ENCODE measurements around the gene PFKFB4. TPM values are rescaled to one million over a fixed set of nuclear protein-coding genes. Genes with fewer than 3 reads are reported as not detected.

Gene PFKFB4
- total and polyA plus RNA-seq, 2 of the 4 experiments (the other 2 are of a cell fraction), result 16.9 to 17.0 TPM

DNA sequence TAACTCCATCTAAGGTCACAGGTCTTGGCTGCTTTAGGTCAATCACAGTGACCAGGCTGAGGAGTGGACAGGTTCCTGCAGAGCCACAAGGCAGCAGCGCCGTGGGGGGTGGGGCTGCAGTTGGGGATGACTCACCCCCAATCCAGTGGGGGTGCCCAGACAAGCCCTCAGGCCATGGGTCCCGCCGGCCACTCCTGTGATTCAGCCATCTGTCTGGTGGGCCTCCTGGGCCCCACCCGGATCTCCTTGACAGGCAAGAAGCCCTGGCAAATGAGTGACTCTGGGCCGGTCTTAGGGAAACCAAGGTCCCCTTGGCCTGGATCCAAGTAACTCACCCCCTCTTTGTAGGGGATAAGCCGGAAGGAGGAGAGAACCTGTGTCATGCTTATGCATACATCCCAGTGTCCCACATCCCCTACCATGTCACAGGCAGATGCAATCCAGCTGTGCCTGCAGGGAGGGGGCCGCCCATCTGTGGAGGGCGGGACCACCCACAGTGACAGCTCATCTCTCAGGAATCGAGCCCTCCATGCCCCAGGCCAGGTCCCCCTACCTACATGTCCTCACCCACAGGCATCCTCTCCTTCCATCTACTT is 39.0 kb upstream of the PFKFB4 start:
- intact Hi-C loops (cut with micrococcal nuclease) (no loop called here), dilution Hi-C loops (cut with HindIII; ENCODE audit: low sequenced_read_pairs, unreplicated experiment) (no loop called here), in situ Hi-C loops (cut with MboI; ENCODE audit: low sequenced_read_pairs) (no loop called here)
- Histone ChIP-seq H4K91ac (ENCODE audit: insufficient read depth, low read depth, low read length) (peak overlapping the region; percentile 98), H3K56ac (ENCODE audit: extremely low read depth, insufficient read depth, low read length) (peak overlapping the region; percentile 71), H3K18ac (ENCODE audit: low read depth, low read length) (peak overlapping the region; percentile 77), H3K79me1 (ENCODE audit: low read depth in 1 of 2, low read length in 2 of 2) (peaks cover 30 to 82% of the 10 kb centered on the region in 2 experiments), H3K4ac (ENCODE audit: low read depth, low read length) (peak overlapping the region; percentile 99), H2BK120ac (ENCODE audit: low read depth, low read length) (peak overlapping the region; percentile 85), H3K9me3 (ENCODE audit: control insufficient read depth, insufficient read depth, low read length) (no peaks in the 10 kb centered on the region), H3K4me2 (ENCODE audit: low read depth, low read length) (peak overlapping the region; percentile 64), H3K9me1 (ENCODE audit: insufficient read depth, low read length) (peaks cover 68% of the 10 kb centered on the region), H3K36me3 (ENCODE audit: control insufficient read depth, insufficient read depth, low read length) (peaks cover 43% of the 10 kb centered on the region), H4K20me1 (ENCODE audit: insufficient read depth, low read length) (peaks cover 17% of the 10 kb centered on the region), H3K4me1 (ENCODE audit: control insufficient read depth, insufficient read depth, low read length) (peaks cover 54% of the 10 kb centered on the region), H3K23ac (ENCODE audit: low read depth, low read length) (peak overlapping the region; percentile 89), H2AK5ac (ENCODE audit: low read depth, low read length) (peak overlapping the region; percentile 100), H3K14ac (replicated peaks; ENCODE audit: low read depth, low read length) (peak overlapping the region; percentile 87), H4K5ac (ENCODE audit: low read depth, low read length) (peak overlapping the region; percentile 72), H2AK9ac (replicated peaks; ENCODE audit: low read depth, low read length, poor library complexity) (peak overlapping the region; percentile 98), H3K9ac (ENCODE audit: low read depth, low read length) (no peak overlapping the region), H3K27ac (ENCODE audit: insufficient read depth, low read length) (peak overlapping the region; percentile 94), H2BK20ac (ENCODE audit: low read depth, low read length) (peak overlapping the region; percentile 99), H2BK5ac (ENCODE audit: low read depth, low read length, poor library complexity, severe bottlenecking) (peak overlapping the region; percentile 97), H4K8ac (ENCODE audit: low read depth in 2 of 2, low read length in 2 of 2) (peak overlapping the region; percentile 85 to 90), H2AFZ (replicated peaks; ENCODE audit: low read length, poor library complexity) (peak overlapping the region; percentile 87), H2BK15ac (ENCODE audit: low read depth, low read length) (peak overlapping the region; percentile 97), H3K27me3 (ENCODE audit: control insufficient read depth, insufficient read depth, low read length) (no peaks in the 10 kb centered on the region), H3K4me3 (ENCODE audit: insufficient read depth, low read depth, low read length) (no peak overlapping the region)
- no TSS peak for BruUV-seq (replicated peaks)
- ChIA-PET POLR2A (ENCODE audit: unreplicated experiment) (no interaction called here), CTCF (no interaction called here)
- 5% methylated on average over 4 of the region's 10 CpGs; no CpG with 5 or more reads in 1 of the 2 experiments for WGBS, 2 experiments (ENCODE audit: extremely low coverage in 2 of 2, insufficient read length in 1 of 2)
- TF ChIP-seq BHLHE40 (IDR thresholded peaks at IDR 0.05; ENCODE audit: low read depth, low read length) (peak; percentile 57; the same call in 1 of the 2 replicates), FOS (IDR thresholded peaks at IDR 0.05; ENCODE audit: low read depth, low read length) (peak; percentile 98), MAFK (IDR thresholded peaks at IDR 0.05; ENCODE audit: low read depth, low read length) (no peak), CEBPB (IDR thresholded peaks at IDR 0.05; ENCODE audit: low read depth, low read length) (no peak), POLR2A (IDR thresholded peaks at IDR 0.05; ENCODE audit: low read depth, low read length) (no peak), NFE2L2 (IDR thresholded peaks at IDR 0.05; ENCODE audit: low read depth, low read length) (peak; percentile 60; the same call in 1 of the 2 replicates), MAZ (IDR thresholded peaks at IDR 0.05; ENCODE audit: borderline replicate concordance, low read depth, low read length) (no peak; the same call in 1 of the 2 replicates), CHD1 (IDR thresholded peaks at IDR 0.05; ENCODE audit: low read depth, low read length) (peak; percentile 80; the same call in 1 of the 2 replicates), RCOR1 (IDR thresholded peaks at IDR 0.05; ENCODE audit: insufficient replicate concordance, low read length) (no peak)
- TF ChIP-seq, protein P1, sequence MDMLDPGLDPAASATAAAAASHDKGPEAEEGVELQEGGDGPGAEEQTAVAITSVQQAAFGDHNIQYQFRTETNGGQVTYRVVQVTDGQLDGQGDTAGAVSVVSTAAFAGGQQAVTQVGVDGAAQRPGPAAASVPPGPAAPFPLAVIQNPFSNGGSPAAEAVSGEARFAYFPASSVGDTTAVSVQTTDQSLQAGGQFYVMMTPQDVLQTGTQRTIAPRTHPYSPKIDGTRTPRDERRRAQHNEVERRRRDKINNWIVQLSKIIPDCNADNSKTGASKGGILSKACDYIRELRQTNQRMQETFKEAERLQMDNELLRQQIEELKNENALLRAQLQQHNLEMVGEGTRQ (IDR thresholded peaks at IDR 0.05; ENCODE audit: low read depth, low read length), result no peak
- peak; percentile 86 for DNase-seq
- peak; percentile 46 for ATAC-seq (ENCODE audit: low read depth)
